Breast epithelium (tissue), 4 donors: ENCODE results near the gene RFT1. TPM values are rescaled to one million over a fixed set of nuclear protein-coding genes. Genes with fewer than 3 reads are reported as not detected.

Source experiments
- DNase-seq, 2 donors: peaks; one replicate each; pipeline ENCODE4 v3.0.0-alpha.2; 2019; ENCODE audit warnings: low spot score in 2 of 2
- H3K27ac ChIP-seq, 2 donors: fragments of 200-600 bp; sonication (generic) in 1 of 2; one replicate each; pipeline ENCODE4 v1.5.1; 2016 to 2019; ENCODE audit warnings: mild to moderate bottlenecking in 1 of 2
- H3K27me3 ChIP-seq, 2 donors: fragments of 200-600 bp; sonication (generic) in 1 of 2; one replicate each; pipeline versions ENCODE4 v1.5.1 to v1.6.0; 2017 to 2019; ENCODE audit warnings: control low read depth in 1 of 2, mild to moderate bottlenecking in 1 of 2
- H3K36me3 ChIP-seq: fragments of 200-600 bp; one replicate; pipeline ENCODE4 v1.5.1; 2019
- H3K4me1 ChIP-seq, 2 donors: fragments of 200-600 bp; sonication (generic); one replicate each; pipeline ENCODE4 v1.5.1; 2016 to 2019; ENCODE audit warnings: control low read depth in 1 of 2
- H3K4me3 ChIP-seq, 3 donors: fragments of 200-600 bp; sonication (generic); 1 replicate in 2 of 3; 2 replicates in 1 of 3; pipeline ENCODE4 v1.5.1; 2016 to 2019; ENCODE audit warnings: mild to moderate bottlenecking in 3 of 3, moderate library complexity in 2 of 3
- H3K9me3 ChIP-seq, 2 donors: fragments of 200-600 bp; sonication (generic) in 1 of 2; one replicate each; pipeline ENCODE4 v1.5.1; 2016 to 2019; ENCODE audit warnings: control low read depth in 1 of 2
- POLR2A ChIP-seq: fragments of 450-650 bp; IDR thresholded peaks from one replicate; pipeline ENCODE4 v1.6.1; 2016; ENCODE audit warnings: antibody characterized with exemption, mild to moderate bottlenecking, moderate library complexity
- POLR2AphosphoS5 ChIP-seq, 3 donors: sonication (generic); formaldehyde crosslinking; IDR thresholded peaks; one replicate each; pipeline ENCODE4 v1.6.1; 2017; ENCODE audit warnings: antibody characterized with exemption in 3 of 3
- intact Hi-C: fragments of 100-400 bp; cut with DNase I; formaldehyde crosslinking; loops from one replicate; pipeline ENCODE4 v1.15.1; 2023; ENCODE audit warnings: low total_unique reads
- total RNA-seq, 3 donors: library from RNA; depleted of rRNA; stranded (reverse); fragments of >200 nt; gene quantifications; one replicate each; pipeline ENCODE4 v1.1.0, GENCODE V29; 2016
- TF ChIP-seq, protein P1 (sequence below), 3 donors: fragments of 450-650 bp; IDR thresholded peaks; one replicate each; pipeline ENCODE4 v1.5.1; 2016 to 2017; ENCODE audit warnings: antibody characterized with exemption in 3 of 3, mild to moderate bottlenecking in 3 of 3, moderate library complexity in 3 of 3

RFT1 gene
- total RNA-seq, 3 donors from 2014 or later = 9.5 to 11.7 (median 10.1) TPM

DNA sequence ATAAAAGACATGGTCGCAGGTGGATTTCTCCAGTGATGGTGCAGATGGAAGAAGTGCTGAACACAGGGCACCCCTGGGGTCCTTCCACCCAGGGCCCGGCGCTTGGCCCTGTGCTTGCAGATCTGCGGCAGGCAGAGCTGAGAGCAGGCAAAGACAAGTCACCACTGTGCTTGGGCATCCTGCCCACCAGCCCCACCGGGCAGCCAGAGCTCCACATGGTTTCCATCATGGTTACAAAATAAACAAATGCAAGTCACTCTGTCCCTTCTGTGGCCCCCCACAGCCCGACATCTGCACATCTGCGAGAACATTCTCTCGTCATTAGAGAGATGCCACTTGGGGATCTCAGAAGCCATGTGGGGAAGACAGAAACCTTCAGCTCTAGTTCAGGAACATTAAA lies 46.7 kb downstream of the RFT1 start:
- H3K36me3 ChIP-seq = no peaks in the 10 kb centered on the region
- H3K27ac ChIP-seq = no peak overlapping the region
- H3K4me1 ChIP-seq = no peaks in the 10 kb centered on the region
- TF ChIP-seq POLR2A (no peak), POLR2AphosphoS5 (IDR thresholded peaks at IDR 0.05) (no peak)
- H3K27me3 ChIP-seq = no peaks in the 10 kb centered on the region
- intact Hi-C loops = no loop called here
- H3K4me3 ChIP-seq = no peak overlapping the region
- no peaks in the 10 kb centered on the region for H3K9me3 ChIP-seq
- peak in 1 of 2 donors; percentile 52 for DNase-seq

DNA sequence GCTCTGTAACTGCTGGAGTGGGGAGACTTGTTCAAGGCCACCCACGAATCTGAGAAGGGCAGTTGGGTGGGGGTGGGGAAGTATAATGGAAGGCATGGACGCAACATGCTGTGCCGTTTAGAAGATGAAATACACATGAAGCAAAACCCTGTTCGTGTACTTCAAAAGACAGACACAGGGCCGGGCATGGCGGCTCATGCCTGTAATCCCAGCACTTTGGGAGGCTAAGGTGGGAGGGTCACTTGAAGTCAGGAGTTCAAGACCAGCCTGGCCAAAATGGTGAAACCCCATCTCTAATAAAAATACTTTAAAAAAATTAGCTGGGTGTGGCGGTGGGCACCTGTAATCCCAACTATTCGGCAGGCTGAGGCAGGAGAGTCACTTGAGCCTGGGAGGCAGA lies 47.5 kb downstream of the RFT1 start:
- peak in 1 of 2 donors; percentile 42 for DNase-seq
- intact Hi-C loops = no loop called here
- Histone ChIP-seq H3K36me3 (no peaks in the 10 kb centered on the region), H3K4me3 (no peak overlapping the region), H3K9me3 (no peaks in the 10 kb centered on the region), H3K27ac (no peak overlapping the region), H3K4me1 (no peaks in the 10 kb centered on the region), H3K27me3 (no peaks in the 10 kb centered on the region)
- TF ChIP-seq POLR2AphosphoS5 (IDR thresholded peaks at IDR 0.05) (no peak), POLR2A (no peak)
- TF ChIP-seq, protein P1, sequence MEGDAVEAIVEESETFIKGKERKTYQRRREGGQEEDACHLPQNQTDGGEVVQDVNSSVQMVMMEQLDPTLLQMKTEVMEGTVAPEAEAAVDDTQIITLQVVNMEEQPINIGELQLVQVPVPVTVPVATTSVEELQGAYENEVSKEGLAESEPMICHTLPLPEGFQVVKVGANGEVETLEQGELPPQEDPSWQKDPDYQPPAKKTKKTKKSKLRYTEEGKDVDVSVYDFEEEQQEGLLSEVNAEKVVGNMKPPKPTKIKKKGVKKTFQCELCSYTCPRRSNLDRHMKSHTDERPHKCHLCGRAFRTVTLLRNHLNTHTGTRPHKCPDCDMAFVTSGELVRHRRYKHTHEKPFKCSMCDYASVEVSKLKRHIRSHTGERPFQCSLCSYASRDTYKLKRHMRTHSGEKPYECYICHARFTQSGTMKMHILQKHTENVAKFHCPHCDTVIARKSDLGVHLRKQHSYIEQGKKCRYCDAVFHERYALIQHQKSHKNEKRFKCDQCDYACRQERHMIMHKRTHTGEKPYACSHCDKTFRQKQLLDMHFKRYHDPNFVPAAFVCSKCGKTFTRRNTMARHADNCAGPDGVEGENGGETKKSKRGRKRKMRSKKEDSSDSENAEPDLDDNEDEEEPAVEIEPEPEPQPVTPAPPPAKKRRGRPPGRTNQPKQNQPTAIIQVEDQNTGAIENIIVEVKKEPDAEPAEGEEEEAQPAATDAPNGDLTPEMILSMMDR (IDR thresholded peaks at IDR 0.05) = no peak

GRCh38 chr3:53081318-53081717 lies 48.9 kb downstream of the RFT1 start:
- H3K27ac ChIP-seq = no peak overlapping the region
- intact Hi-C loops = no loop called here
- H3K36me3 ChIP-seq = no peaks in the 10 kb centered on the region
- H3K27me3 ChIP-seq = no peaks in the 10 kb centered on the region
- H3K9me3 ChIP-seq = no peaks in the 10 kb centered on the region
- DNase-seq = peak in 1 of 2 donors; percentile 20
- H3K4me3 ChIP-seq = no peak overlapping the region
- H3K4me1 ChIP-seq = no peaks in the 10 kb centered on the region
- TF ChIP-seq POLR2A (no peak), POLR2AphosphoS5 (IDR thresholded peaks at IDR 0.05) (no peak)
- TF ChIP-seq, protein P1 (IDR thresholded peaks at IDR 0.05) = no peak

DNA sequence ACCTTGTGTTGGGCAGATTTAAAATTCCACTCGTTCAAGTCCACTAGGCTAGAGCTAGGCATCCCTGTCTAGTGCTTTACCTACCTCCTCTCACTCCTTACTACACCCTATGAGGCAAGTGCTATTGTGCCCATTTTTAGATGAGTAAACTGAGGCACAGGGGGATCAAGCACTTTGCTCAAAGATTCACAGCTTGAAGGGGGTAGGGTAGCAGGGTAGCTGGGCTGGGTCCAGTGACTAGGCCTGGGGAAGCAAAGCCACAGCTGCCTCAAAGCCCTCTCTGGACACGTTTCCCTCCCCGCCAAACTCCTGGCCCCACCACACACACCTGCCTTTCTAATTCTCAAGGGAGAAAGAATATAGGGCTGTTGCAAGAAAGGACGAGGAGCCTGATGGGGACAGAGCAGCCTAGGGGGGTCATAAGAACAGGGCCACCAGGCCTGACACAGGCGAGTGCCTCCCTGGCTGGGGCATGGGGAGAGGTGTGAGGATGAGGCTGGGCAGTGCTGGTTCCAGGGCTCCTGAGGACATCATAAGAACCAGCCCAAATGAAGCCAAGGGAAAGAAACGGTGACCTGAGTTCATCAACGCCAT lies 49.5 kb downstream of the RFT1 start:
- Histone ChIP-seq H3K4me3 (no peak overlapping the region), H3K27ac (no peak overlapping the region), H3K27me3 (no peaks in the 10 kb centered on the region), H3K9me3 (no peaks in the 10 kb centered on the region), H3K36me3 (no peaks in the 10 kb centered on the region), H3K4me1 (no peaks in the 10 kb centered on the region)
- TF ChIP-seq, protein P1 (IDR thresholded peaks at IDR 0.05) = no peak
- TF ChIP-seq POLR2A (no peak), POLR2AphosphoS5 (IDR thresholded peaks at IDR 0.05) (no peak)
- peak in 1 of 2 donors; percentile 14 for DNase-seq
- intact Hi-C loops = no loop called here

DNA sequence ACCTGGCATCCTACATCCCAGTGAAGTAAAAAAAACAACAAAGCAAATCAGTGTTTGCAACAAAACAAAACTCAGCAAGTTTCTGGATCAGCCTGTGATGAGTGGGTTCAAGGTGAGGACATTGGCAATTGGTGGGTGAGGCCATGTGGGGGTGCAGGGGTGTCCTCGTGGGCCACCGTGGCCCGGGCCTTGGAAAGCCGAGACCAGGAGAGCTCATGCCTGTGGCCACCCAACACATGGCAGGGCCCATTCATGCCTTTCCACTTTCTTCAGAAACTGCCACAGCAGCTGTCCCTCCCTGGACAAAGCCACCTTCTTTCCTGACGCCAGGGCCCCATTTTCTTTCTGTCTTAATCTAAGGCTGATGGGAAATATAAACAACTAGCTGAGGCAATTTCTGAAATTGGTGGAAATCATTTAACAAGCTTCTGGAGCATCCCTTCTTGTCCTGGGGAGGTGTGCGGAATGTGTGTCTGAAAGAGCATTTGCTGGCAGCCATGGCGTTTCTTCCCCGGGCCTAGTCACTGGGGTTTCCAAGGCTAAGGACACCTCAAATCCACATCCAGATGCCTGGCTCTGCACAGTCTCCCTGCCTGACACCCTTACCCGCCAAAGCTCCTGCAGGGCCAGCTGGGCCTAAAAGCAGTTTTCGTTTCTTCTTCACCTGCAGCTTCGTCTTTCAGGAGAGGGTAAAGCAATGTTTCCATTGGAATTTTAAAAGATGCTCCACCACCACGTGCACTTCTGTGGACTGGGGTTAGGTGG lies 50.3 kb downstream of the RFT1 start:
- DNase-seq = peak in 1 of 2 donors; percentile 41
- intact Hi-C loops = no loop called here

More for the DNA sequence above, 50.3 kb downstream of the RFT1 start:
- Histone ChIP-seq H3K4me1 (no peaks in the 10 kb centered on the region), H3K27ac (no peak overlapping the region), H3K36me3 (no peaks in the 10 kb centered on the region), H3K27me3 (no peaks in the 10 kb centered on the region), H3K9me3 (no peaks in the 10 kb centered on the region), H3K4me3 (no peak overlapping the region)
- no peak for TF ChIP-seq POLR2A
- no peak for TF ChIP-seq POLR2AphosphoS5 (IDR thresholded peaks at IDR 0.05)
- TF ChIP-seq, protein P1 (IDR thresholded peaks at IDR 0.05) = no peak
